ENCODE results near the gene SECTM1.
"Not testable (repeated sequence)": the region's sequence is repeated elsewhere in the genome, so short reads cannot be mapped to it uniquely, and the experiment has no call there.

SECTM1 gene

DNA sequence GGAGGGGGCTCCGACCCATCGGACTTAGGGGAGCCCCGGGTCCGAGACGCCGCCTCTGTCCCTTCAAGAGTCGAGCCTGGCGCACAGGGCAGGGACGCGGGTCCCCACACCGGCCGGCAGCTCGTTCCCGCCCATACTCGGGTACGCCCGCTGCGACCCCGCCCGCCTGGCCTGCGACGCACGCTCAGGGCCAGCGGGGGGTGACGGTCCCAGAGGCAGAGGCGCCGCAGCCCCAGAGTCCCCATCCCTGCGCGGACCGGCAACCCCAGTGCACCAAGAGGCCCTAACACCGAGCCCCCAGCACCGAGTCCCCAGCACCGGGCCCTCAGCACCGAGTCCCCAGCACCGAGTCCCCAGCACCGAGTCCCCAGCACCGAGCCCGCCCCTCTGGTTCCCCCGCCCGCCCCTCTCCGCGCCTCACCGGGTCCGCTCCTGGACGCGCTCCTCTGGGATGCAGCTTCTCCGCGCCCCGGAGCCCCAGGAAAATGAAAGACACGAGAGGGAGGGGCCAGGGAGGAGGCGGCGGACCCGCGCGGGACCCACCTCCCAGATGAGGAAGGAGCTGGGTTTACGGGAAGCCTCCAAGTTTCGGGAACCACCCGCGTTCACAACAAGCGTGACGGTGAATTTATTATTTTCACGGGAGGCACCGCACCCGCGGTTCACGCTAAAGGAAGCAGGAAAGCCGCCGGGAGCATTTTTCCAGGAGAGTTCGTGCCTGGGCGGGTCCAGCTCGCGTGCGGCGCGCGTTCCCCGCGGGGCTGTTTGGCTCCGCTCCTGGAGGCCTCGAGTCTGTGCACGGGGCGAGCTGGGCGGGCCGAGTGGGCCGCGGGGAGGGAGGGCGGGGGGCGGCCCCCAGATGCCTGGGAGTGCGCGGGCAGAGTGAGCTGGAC is at the start of gene SECTM1:
SECTM1 (minus strand) TSS at position 488 of the 893 bp plus-strand sequence. CDS start 6,526 bp downstream, outside the sequence.
- DNase-seq = peak in 1 of 2 donors; percentile 43

DNA sequence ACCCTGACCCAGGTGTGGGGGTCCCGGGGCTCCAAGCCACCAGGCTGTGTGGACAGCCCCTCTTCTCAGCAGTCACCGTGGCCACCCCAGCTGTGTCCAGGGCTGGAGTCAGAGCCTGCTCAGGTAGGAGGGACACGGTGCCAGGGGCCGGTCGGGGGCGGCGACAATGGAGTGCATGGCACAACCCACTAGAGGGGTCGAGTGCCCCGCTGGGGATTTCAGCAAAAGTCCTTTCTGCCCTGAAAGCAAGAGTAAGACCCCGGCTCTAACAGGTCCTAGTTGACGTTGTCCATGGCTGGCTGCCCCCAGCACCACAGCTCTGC is 49.3 kb upstream of the SECTM1 start:
- DNase-seq = no peak

- DNase-seq = not testable (repeated sequence)
Observed at GRCh38 chr17:82382220-82382932, 48.8 kb upstream of the SECTM1 start.

- DNase-seq = not testable (repeated sequence)
Observed at GRCh38 chr17:82381703-82382009, 48.1 kb upstream of the SECTM1 start.

GRCh38 chr17:82380860-82381702 is 47.5 kb upstream of the SECTM1 start:
- no peak for DNase-seq

GRCh38 chr17:82378741-82379021 is 45.1 kb upstream of the SECTM1 start:
- DNase-seq = no peak

GRCh38 chr17:82377924-82378740 is 44.6 kb upstream of the SECTM1 start:
- DNase-seq = no peak

- DNase-seq = not testable (repeated sequence)
Observed at GRCh38 chr17:82377294-82377693, 43.7 kb upstream of the SECTM1 start.

DNA sequence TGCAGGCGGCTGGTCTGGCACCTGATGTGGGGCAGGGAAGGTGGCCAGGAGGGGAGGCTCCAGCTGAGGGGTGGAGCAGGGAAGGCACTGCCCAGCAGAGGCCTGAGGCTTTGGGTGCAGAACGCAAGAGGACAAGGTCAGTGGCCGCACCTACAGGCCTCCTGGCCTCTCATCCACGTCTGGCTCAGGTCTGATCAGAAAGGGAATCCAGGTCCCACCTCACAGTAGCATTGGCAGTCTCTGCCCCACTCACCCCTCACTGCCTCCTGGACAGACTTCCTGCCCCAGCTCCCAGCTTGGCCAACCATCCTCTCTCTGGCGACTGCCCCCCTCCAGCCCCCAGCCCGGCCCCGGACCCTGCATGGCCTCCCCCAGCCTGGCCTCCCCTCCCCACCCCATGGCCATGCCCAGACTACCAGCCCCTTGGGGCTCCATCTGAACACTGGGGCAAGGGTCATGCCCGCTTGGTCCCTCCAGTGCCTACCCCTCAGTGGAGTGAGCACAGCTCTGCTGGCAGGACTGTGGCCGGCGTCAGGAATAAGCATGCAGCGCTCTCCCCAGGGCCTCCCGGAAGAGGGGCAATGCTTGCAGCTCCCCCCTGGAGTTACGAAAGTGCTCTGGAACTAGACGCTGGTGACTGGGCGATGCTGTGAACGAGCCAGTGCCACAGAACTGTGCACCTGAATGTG is 42.6 kb upstream of the SECTM1 start:
- no peak for DNase-seq

GRCh38 chr17:82375359-82376041 is 41.9 kb upstream of the SECTM1 start:
- no peak for DNase-seq

DNA sequence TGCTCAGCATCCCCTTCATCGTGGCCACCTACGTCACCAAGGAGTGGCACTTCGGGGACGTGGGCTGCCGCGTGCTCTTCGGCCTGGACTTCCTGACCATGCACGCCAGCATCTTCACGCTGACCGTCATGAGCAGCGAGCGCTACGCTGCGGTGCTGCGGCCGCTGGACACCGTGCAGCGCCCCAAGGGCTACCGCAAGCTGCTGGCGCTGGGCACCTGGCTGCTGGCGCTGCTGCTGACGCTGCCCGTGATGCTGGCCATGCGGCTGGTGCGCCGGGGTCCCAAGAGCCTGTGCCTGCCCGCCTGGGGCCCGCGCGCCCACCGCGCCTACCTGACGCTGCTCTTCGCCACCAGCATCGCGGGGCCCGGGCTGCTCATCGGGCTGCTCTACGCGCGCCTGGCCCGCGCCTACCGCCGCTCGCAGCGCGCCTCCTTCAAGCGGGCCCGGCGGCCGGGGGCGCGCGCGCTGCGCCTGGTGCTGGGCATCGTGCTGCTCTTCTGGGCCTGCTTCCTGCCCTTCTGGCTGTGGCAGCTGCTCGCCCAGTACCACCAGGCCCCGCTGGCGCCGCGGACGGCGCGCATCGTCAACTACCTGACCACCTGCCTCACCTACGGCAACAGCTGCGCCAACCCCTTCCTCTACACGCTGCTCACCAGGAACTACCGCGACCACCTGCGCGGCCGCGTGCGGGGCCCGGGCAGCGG is 41.2 kb upstream of the SECTM1 start:
- DNase-seq = no peak

DNA sequence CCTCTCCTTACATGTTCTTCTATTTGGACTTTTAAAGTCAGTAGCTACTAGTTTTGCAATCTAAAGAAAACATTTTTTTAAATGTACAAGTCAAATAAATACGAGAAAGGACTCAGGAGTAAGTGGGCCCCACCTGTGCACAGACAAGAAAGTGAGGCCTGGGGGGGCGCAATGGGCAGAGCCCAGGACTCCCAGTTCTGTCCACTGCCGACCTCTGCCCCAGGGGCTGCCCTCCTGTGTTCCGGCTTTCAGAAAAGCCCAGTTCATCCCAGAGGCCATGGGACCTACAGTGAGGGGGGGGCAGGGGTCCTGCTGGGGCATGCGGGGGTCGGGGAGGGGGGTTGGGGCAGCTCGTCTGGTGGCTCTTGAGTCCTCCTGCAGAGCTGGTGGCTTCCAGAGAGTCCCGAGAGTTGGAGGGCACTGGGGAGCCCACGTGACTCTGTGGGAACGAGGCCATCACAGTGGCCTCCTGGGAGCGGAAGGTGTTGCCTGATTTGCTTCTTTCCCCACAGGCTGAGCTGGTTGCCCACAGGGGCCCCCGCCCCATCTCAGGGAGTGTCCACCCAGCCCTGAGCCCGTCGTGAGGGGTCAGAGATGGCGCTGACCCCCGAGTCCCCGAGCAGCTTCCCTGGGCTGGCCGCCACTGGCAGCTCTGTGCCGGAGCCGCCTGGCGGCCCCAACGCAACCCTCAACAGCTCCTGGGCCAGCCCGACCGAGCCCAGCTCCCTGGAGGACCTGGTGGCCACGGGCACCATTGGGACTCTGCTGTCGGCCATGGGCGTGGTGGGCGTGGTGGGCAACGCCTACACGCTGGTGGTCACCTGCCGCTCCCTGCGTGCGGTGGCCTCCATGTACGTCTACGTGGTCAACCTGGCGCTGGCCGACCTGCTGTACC is 40.4 kb upstream of the SECTM1 start:
- no peak for DNase-seq

DNA sequence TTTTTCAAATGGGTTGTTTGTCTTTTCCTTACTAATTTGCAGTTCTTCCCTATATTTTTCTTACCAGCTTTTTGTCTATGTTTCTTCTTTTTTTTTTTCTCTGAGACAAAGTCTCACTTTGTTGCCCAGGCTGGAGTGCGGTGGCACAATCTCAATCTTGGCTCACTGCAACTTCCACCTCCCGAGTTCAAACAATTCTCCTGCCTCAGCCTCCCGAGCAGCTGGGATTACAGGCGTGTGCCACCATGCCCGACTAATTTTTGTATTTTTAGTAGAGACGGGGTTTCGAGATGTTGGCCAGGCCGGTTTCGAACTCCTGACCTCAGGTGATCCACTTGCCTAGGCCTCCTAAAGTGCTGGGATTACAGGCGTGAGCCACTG is 39.5 kb upstream of the SECTM1 start:
- DNase-seq = not testable (repeated sequence)

DNA sequence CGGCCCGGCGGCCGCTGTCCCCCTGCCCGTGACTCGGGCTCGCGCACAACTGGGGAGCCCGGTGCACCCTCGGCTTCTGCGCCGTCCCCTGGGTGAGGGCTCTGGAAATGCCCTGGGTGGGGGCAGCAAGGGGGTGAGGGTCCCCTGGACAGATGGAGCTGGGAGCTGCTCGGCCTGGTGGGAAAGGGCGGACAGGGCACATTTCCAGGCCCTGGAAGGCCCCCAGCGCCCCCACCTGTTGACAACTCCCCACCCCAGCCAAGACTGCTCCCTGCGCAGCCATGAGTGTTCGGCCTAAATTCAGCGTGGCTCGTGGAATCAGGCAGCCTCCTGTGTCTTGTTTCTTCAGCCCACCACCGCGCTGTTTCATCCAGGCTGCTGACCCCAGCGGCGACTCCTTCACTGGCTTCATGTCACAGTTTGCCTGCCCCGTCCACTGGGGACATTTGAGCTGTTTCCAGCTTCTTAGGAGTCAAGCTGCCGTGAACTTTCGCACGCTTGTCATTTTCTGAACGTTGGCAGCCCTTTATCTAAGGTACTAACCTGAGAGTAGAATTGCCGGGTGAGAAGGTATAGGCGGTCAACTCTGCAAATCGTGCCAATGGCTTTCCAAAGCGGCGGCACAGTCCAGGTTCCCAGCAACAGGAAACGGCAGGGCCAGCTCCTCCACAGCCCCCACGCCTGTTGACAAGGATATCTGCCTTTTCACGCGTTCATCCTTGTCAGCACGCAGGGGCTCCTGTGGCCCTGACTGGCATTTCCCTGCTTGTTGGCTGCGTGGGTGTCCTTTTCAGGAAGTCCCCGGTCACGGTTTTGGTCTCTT is 38.9 kb upstream of the SECTM1 start:
- no peak for DNase-seq

- DNase-seq = no peak
Observed at GRCh38 chr17:82371333-82372248, 38.0 kb upstream of the SECTM1 start, which contains the start of gene UTS2R. TSS of gene UTS2R (plus strand) at chr17:82371765. CDS start at chr17:82374325, 2,560 bp downstream.

- peak; percentile 36 to 45 for DNase-seq
Observed at GRCh38 chr17:82370471-82371332, 37.1 kb upstream of the SECTM1 start.

DNA sequence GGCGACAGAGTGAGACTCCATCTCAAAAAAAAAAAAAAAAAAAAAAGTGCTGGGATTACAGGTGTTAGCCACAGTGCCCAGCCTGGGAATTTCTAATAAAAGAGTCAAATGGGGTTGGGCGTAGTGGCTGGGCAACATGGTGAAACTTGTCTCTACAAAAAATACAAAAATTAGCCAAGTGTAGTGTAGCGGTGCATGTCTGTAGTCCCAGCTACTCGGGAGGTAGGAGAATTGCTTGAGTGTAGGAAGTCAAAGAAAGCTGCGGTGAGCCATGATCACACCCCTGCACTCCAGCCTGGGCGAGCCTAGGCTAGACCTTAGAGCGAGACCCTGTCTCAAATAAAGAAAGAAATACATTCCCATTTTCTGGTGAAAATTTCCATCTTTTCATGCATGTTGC is 35.6 kb upstream of the SECTM1 start:
- no peak for DNase-seq

Measured in stimulated activated CD4-positive, alpha-beta T cell treated with anti-CD3 and anti-CD28 coated beads, Interleukin-2, amount 100 ng/mL, for 24 hours (primary cell).